Airway epithelial cell (primary cell): Measurements from ENCODE around the gene ROBO2. TPM values are rescaled to one million over a fixed set of nuclear protein-coding genes. Genes with fewer than 3 reads are reported as not detected.

Experiments used
- total RNA-seq: library from RNA; depleted of rRNA; stranded (reverse); fragments of >200 nt; gene quantifications from 2 replicates; pipeline ENCODE4 v1.2.3, GENCODE V29; 2015

The ROBO2 gene, protein sequence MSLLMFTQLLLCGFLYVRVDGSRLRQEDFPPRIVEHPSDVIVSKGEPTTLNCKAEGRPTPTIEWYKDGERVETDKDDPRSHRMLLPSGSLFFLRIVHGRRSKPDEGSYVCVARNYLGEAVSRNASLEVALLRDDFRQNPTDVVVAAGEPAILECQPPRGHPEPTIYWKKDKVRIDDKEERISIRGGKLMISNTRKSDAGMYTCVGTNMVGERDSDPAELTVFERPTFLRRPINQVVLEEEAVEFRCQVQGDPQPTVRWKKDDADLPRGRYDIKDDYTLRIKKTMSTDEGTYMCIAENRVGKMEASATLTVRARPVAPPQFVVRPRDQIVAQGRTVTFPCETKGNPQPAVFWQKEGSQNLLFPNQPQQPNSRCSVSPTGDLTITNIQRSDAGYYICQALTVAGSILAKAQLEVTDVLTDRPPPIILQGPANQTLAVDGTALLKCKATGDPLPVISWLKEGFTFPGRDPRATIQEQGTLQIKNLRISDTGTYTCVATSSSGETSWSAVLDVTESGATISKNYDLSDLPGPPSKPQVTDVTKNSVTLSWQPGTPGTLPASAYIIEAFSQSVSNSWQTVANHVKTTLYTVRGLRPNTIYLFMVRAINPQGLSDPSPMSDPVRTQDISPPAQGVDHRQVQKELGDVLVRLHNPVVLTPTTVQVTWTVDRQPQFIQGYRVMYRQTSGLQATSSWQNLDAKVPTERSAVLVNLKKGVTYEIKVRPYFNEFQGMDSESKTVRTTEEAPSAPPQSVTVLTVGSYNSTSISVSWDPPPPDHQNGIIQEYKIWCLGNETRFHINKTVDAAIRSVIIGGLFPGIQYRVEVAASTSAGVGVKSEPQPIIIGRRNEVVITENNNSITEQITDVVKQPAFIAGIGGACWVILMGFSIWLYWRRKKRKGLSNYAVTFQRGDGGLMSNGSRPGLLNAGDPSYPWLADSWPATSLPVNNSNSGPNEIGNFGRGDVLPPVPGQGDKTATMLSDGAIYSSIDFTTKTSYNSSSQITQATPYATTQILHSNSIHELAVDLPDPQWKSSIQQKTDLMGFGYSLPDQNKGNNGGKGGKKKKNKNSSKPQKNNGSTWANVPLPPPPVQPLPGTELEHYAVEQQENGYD (N-terminal part only)
- 0.05 and 0.28 TPM in 2 replicates for total RNA-seq

DNA sequence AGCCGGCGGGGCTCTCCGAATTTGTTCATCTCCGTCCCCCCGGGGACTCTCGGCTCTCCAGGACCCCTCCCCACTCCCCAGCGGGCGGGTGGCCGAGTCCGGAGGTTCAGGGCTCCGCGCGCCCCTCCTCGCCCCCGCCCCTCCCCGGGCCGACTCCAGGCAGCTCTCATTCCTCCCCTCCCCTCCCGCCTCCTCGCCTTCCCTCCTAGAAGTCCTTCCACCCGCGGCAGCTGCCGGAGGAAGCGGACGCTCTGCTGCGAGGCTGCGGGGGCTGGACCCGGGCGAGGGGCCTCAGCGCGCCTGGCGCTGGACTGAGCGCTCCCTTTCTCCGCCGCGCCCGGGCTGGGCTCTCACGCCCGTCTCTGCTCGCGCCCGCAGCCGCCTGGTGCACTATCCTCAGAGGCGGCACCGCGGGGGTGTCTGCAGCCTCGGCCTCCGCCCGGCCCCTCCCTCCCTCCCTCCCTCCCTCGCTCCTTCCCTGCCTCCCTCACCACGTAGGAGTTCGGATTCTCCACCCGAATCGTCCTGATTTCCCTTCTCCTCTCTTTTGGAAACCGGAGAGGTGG, at the start of gene ROBO2:
TSS of gene ROBO2 (plus strand) at position 494 of the 566 bp plus-strand sequence. CDS start 687 bp downstream, outside the sequence.

